Uterus (tissue), 4 donors: ENCODE results near the gene ITGB1. TPM values are rescaled to one million over a fixed set of nuclear protein-coding genes. Genes with fewer than 3 reads are reported as not detected.

Experiments
- DNase-seq, 2 donors: peaks; one replicate each; pipeline ENCODE4 v3.0.0-alpha.2; 2019 to 2020
- H3K27ac ChIP-seq, 2 donors: fragments of 200-600 bp; sonication (generic); 1 replicate in 1 of 2; 2 replicates in 1 of 2; pipeline ENCODE4 v1.5.1; 2016 to 2018
- H3K27me3 ChIP-seq, 2 donors: fragments of 200-600 bp; sonication (generic); one replicate each; pipeline ENCODE4 v1.5.1; 2018 to 2019; ENCODE audit warnings: control low read depth in 1 of 2
- H3K36me3 ChIP-seq, 2 donors: fragments of 200-600 bp; sonication (generic); one replicate each; pipeline ENCODE4 v1.5.1; 2019; ENCODE audit warnings: control low read depth in 1 of 2
- H3K4me1 ChIP-seq, 2 donors: fragments of 200-600 bp; sonication (generic); one replicate each; pipeline ENCODE4 v1.5.1; 2018 to 2019; ENCODE audit warnings: control low read depth in 1 of 2
- H3K4me3 ChIP-seq, 2 donors: fragments of 200-600 bp; sonication (generic); 1 replicate in 1 of 2; 2 replicates in 1 of 2; pipeline ENCODE4 v1.5.1; 2018 to 2019; ENCODE audit warnings: mild to moderate bottlenecking in 1 of 2
- H3K9me3 ChIP-seq, 2 donors: fragments of 200-600 bp; sonication (generic); one replicate each; pipeline ENCODE4 v1.5.1; 2019; ENCODE audit warnings: control low read depth in 1 of 2
- CTCF ChIP-seq, 4 experiments: fragments of 200-600 bp in 2 of 4; fragments of 450-650 bp in 2 of 4; sonication (generic) in 2 of 4; IDR thresholded peaks; one replicate each; pipeline ENCODE4 v1.5.1; 2016 to 2019; ENCODE audit warnings: antibody characterized with exemption in 4 of 4, mild to moderate bottlenecking in 2 of 4, moderate library complexity in 1 of 4
- POLR2A ChIP-seq, 2 donors: fragments of 450-650 bp; IDR thresholded peaks; one replicate each; pipeline ENCODE4 v1.6.1; 2016; ENCODE audit warnings: antibody characterized with exemption in 2 of 2, mild to moderate bottlenecking in 1 of 2, moderate library complexity in 1 of 2
- intact Hi-C: fragments of 100-400 bp; cut with DNase I; formaldehyde crosslinking; loops from one replicate; pipeline ENCODE4 v1.15.1; 2023; ENCODE audit warnings: low total_unique reads
- total RNA-seq, 4 donors: library from RNA; depleted of rRNA in 3 of 4; stranded (reverse); fragments of >200 nt in 3 of 4; gene quantifications; one replicate each; pipeline versions ENCODE4 v1.1.0 to v1.2.4, GENCODE V29; 2014 to 2023
- donor health status: DM: yes; HTN: yes; CAD: no.

The ITGB1 gene
- total RNA-seq, 4 donors from 2014 or later: 484 to 1,046 (median 601) TPM

GRCh38 chr10:32954545-32955298 lies 3.3 kb downstream of the ITGB1 start:
- no peaks in the 10 kb centered on the region for H3K36me3 ChIP-seq
- no peaks in the 10 kb centered on the region for H3K9me3 ChIP-seq
- TF ChIP-seq POLR2A (IDR thresholded peaks at IDR 0.05) (no peak), CTCF (IDR thresholded peaks at IDR 0.05) (no peak)
- no peak for DNase-seq
- peak overlapping the region; percentile 5 to 77 for H3K4me3 ChIP-seq
- peaks cover 0 to 14% of the 10 kb centered on the region in 2 donors for H3K4me1 ChIP-seq
- peak overlapping the region; percentile 93 to 96 for H3K27ac ChIP-seq
- no peaks in the 10 kb centered on the region for H3K27me3 ChIP-seq
- intact Hi-C loops: no loop called here

- Histone ChIP-seq H3K9me3 (no peaks in the 10 kb centered on the region), H3K27me3 (no peaks in the 10 kb centered on the region), H3K4me1 (peaks cover 0 to 14% of the 10 kb centered on the region in 2 donors), H3K27ac (peak overlapping the region; percentile 35 to 96), H3K4me3 (no peak overlapping the region), H3K36me3 (no peaks in the 10 kb centered on the region)
- TF ChIP-seq CTCF (IDR thresholded peaks at IDR 0.05) (no peak), POLR2A (IDR thresholded peaks at IDR 0.05) (no peak)
- DNase-seq: no peak
- intact Hi-C loops: no loop called here
These were observed 4.0 kb downstream of the ITGB1 start for GRCh38 chr10:32954080-32954479.

GRCh38 chr10:32953277-32953927 lies 4.6 kb downstream of the ITGB1 start:
- no peak overlapping the region for H3K4me3 ChIP-seq
- H3K27me3 ChIP-seq: no peaks in the 10 kb centered on the region
- TF ChIP-seq POLR2A (IDR thresholded peaks at IDR 0.05): no peak
- TF ChIP-seq CTCF (IDR thresholded peaks at IDR 0.05): no peak
- no peaks in the 10 kb centered on the region for H3K9me3 ChIP-seq
- DNase-seq: no peak
- peaks cover 0 to 14% of the 10 kb centered on the region in 2 donors for H3K4me1 ChIP-seq
- intact Hi-C loops: no loop called here
- peak overlapping the region; percentile 35 to 96 for H3K27ac ChIP-seq
- no peaks in the 10 kb centered on the region for H3K36me3 ChIP-seq

GRCh38 chr10:32952541-32953276 lies 5.3 kb downstream of the ITGB1 start:
- TF ChIP-seq POLR2A (IDR thresholded peaks at IDR 0.05) (no peak), CTCF (IDR thresholded peaks at IDR 0.05) (no peak)
- DNase-seq: no peak
- no peak overlapping the region for H3K4me3 ChIP-seq
- H3K9me3 ChIP-seq: no peaks in the 10 kb centered on the region
- H3K36me3 ChIP-seq: no peaks in the 10 kb centered on the region
- intact Hi-C loops: no loop called here
- peaks cover 0 to 14% of the 10 kb centered on the region in 2 donors for H3K4me1 ChIP-seq
- no peak overlapping the region for H3K27ac ChIP-seq
- no peaks in the 10 kb centered on the region for H3K27me3 ChIP-seq
